GM13977 (cell line): Measurements from ENCODE around the gene RUNX3.
A peak's percentile ranks its signal among the peaks of the same experiment; 100 is the strongest.

ENCODE experiments used
- DNase-seq: peaks from one replicate; pipeline ENCODE4 v3.0.0; 2012; ENCODE audit warnings: low spot score
- in situ Hi-C: fragments of 300-500 bp; cut with MboI; formaldehyde crosslinking; loops from one replicate; pipeline ENCODE4 v1.12.0; 2022; ENCODE audit warnings: low sequenced_read_pairs, low pct_unique_long_range_greater_than_20kb, mixed read lengths, inconsistent platforms; ENCODE audit not compliant: unreplicated experiment
- TF ChIP-seq, protein P1 (sequence below): IDR thresholded peaks from 2 replicates; pipeline ENCODE4 v1.5.1; 2012; ENCODE audit warnings: mild to moderate bottlenecking, control low read depth; ENCODE audit not compliant: insufficient read depth; ENCODE audit errors: extremely low read depth, missing control alignments

Gene RUNX3

DNA sequence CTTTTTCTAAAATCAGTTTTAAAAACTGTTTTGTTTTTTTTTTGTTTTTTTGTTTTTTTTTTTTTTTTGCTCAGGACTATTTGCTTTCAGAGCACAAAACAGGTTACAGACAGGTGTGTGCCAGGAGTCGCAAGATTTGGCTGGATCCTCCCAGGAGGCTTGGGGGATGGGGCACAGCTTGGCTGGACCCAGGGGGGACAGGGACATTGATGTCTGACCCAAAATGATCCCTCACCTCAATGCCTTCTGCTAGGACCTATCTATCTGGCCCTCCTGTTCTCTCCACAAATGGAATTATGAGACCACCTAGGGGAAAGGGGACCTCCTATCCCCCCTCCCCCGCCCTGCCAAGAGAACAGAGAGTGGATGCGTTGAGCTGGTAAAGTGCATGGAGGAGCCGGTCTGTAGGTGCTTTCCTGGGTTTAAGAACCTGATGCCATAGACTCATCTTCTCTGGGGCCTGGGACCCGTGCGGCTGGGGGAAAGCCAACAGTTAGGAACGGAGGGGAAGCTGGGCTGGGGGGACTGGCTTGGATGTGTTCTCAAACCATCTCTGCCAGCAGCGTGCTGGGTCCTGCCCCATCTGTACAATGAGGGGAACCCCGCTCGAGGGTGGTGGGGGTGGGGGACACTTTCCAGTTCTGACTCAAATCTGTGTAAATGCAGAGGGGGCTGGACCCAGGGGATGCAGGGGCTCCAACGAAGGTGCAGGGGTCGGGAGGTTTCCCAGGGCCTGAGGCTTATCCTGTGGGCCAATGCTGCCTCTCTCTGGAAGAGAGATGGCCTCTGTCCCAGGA lies 28.9 kb downstream of the RUNX3 start:
- peak; percentile 71 for DNase-seq
- in situ Hi-C loops: no loop called here
- TF ChIP-seq, protein P1, sequence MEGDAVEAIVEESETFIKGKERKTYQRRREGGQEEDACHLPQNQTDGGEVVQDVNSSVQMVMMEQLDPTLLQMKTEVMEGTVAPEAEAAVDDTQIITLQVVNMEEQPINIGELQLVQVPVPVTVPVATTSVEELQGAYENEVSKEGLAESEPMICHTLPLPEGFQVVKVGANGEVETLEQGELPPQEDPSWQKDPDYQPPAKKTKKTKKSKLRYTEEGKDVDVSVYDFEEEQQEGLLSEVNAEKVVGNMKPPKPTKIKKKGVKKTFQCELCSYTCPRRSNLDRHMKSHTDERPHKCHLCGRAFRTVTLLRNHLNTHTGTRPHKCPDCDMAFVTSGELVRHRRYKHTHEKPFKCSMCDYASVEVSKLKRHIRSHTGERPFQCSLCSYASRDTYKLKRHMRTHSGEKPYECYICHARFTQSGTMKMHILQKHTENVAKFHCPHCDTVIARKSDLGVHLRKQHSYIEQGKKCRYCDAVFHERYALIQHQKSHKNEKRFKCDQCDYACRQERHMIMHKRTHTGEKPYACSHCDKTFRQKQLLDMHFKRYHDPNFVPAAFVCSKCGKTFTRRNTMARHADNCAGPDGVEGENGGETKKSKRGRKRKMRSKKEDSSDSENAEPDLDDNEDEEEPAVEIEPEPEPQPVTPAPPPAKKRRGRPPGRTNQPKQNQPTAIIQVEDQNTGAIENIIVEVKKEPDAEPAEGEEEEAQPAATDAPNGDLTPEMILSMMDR: no peak

DNA sequence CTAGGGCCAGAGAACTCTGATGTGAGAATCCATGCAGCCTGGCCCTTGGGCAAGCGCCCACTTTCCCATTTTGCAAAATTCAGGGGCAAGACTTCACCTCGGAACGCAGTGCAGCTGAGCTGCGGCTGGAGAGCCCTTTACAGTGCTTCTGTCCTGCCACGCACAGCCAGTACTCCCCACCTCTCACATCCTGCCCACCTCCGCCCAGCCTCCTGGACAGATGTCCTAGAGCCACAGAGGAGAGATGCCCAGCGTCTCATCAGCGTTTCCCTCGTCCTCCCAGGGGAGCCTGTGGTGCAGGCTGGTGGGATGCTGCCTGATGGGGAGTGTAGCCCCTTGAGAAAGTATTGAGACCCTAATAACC lies 29.6 kb downstream of the RUNX3 start:
- TF ChIP-seq, protein P1: no peak
- in situ Hi-C loops: no loop called here
- DNase-seq: peak; percentile 46

DNA sequence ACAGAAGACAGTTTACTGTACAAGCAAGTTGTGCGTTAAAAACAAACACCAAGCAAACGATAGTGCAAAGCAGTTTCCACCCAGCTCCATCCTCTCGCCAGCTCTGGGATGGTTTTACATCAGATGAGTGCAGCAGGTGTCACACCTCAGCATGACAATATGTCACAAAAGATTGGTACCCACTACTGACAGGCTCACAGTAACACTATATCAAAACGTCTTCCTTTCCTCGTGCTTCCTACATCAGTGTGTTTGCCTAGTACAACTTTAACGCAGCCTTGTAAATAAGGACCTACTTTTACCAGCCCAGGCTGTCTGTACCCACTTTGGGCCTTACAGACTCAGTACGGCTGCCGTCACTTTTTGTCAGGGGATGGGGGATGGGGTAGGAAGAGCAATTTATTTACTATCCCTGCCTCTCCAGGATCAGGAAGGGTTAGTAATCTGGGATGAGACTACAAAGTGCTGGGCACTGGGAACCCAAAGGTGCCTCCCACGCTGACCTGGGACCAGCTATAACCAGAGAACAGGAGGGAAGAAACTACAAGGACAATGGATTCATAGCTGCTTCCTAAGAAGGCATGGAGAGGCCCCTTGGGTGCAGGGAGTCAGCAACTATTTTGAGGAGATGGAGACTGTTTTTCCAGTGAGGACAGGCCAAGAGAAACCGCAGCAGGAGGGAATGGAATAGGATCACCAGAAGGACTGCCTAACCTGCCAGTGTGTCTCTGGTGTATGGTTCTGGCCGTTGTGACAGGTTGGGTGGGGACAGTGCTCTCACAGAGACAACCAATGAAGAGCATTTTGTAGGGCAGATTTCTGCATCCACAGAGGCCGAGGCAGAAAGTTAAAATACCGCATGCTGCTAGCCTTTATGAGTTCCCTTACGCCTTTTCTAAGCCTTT lies 30.2 kb downstream of the RUNX3 start:
- in situ Hi-C loops: no loop called here
- TF ChIP-seq, protein P1: no peak
- peak; percentile 52 for DNase-seq

DNA sequence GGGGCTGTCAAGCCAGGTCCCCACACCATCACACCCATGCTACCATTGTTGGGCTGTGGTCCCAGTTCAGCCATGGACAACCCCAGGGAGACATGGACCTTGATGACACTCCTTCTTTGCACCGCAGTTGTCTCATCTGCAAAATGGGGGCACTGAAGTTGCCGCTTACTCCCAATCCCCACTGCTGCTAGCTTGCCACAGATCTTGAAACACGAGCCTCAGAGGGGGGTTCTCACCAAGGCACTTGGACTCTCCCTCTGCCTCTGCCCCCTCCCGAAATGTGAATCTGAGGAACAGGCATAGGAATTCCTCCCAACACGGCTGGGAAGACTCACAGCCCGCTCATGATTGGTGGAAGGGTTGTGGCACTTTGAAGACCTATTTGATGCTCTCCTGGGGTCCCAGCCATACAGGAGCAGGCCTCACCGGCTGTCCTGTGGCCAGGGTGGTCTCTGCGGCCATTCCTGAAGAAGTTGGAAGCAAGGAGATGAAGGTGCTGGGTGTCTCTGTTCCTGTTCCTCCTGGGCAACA lies 31.1 kb downstream of the RUNX3 start:
- TF ChIP-seq, protein P1: no peak
- peak; percentile 29 for DNase-seq
- in situ Hi-C loops: no loop called here

DNA sequence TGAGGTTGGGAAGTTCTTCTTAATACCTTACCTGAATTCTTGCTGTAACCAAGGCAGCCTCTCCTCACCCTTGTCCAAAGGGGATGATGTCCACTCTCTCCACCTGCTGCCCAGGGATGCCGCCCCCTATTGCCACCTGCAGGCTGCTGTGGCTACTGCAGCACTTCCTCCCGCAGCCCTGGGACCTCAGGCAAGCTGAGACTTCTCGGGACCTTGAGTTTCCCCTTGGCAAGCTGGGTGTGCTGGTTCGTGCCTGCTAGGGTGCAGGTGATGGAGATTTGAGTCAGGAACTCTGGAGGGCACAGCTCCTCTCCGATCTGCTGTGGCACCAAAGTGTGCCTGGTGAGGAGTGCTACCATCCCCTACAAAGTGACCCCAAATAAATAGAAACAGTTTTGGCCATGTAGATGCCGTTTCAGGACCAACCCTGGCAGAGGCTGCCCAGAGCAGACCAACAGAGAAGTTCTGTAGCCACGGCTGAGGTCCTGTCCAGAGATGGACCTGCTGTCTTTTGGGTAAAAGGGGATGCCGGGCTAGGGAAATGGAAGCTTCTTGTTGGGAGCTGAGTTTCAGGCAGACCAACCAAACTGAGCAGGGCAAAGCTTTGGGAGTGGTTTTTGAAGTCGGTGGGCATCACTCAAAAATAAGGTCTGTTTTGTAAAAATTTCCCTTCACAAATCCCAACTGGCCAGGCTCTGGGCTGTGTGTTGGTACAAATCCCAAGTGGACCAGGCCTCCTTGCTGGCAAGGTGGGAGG lies 31.7 kb downstream of the RUNX3 start:
- in situ Hi-C loops: no loop called here
- peak; percentile 80 for DNase-seq
- TF ChIP-seq, protein P1: peak; percentile 92
